Esophagus mucosa (tissue), 1 donor: ENCODE data around the gene RALGPS1. TPM values are rescaled to one million over a fixed set of nuclear protein-coding genes. Genes with fewer than 3 reads are reported as not detected.

Experiments used
- ATAC-seq: fragments of 200-7000 bp; cut with Tn5 transposase; one replicate; pipeline ENCODE4 v1.9.1; 2020
- total RNA-seq: library from RNA; stranded (reverse); gene quantifications from one replicate; pipeline ENCODE4 v1.2.4, GENCODE V29; 2023
- donor health status: DM: yes; HTN: yes; CAD: no.

Gene RALGPS1
- total RNA-seq, 1 donor from 2014 or later: 6.8 TPM

DNA sequence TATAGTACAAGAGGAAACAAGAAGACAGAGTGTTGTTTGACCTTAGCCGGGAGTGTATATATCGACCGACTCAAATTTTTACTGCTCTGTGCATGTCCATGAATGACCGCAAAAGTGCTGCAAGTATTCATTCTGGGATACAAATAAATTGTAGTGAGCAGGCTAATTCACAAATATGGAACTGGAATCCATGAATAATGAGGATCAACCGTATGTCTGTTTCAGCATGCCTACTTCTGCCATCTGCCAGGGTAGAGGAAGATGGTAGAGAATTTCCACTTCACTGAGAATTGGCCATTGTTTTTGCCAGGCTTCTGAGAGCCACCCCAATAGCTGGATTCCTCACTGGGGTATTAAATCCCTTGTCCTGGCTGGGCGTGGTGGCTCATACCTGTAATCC, 8.5 kb upstream of the RALGPS1 start:
- ATAC-seq: no peak

DNA sequence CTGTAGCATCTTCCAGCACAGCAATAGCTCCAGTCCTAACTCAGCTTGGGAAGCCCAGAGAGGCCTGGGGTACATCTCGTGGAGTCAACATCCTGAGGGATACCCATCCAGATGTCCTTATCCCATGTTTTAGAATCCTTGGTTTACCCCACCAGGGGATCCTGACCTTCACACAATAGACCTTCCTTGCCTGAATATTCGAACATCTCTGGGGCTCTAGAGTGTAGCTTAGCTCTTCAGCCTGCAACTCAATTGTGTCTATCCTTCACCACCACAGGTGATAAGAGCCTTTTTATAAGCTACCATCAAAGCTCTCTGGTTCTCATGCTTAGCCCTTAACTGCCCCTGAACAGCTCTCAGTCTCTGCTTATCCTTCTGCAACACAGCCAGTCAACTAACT, 7.5 kb upstream of the RALGPS1 start:
- no peak for ATAC-seq

DNA sequence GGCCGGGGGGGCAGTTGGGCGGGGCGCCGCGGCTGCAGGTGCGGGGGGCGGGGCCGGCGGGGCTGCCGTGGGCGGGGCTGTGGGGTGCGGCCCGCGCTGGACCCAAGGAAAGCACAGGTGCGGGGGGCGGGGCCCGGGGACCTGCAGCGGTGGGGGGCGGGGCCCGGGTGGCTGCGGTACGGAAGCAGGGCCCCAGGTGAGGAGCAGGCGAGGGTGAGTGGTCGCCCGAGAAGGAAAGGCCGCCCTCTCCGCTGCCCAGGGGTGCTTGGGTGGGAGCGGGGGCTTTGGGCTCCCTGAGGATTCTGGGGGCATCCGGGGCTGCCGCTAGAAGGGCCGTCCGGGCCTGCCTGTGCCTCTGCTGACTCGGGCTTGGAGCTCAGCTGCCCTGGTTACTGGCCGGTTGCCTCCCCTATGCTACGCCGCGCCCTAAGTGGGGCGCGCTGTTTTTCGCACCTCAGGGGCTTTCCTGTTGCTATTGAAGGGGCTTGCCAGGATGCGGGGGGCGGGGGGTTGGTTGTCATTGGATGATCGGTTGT, 767 bp downstream of the RALGPS1 start:
- peak; percentile 70 for ATAC-seq

DNA sequence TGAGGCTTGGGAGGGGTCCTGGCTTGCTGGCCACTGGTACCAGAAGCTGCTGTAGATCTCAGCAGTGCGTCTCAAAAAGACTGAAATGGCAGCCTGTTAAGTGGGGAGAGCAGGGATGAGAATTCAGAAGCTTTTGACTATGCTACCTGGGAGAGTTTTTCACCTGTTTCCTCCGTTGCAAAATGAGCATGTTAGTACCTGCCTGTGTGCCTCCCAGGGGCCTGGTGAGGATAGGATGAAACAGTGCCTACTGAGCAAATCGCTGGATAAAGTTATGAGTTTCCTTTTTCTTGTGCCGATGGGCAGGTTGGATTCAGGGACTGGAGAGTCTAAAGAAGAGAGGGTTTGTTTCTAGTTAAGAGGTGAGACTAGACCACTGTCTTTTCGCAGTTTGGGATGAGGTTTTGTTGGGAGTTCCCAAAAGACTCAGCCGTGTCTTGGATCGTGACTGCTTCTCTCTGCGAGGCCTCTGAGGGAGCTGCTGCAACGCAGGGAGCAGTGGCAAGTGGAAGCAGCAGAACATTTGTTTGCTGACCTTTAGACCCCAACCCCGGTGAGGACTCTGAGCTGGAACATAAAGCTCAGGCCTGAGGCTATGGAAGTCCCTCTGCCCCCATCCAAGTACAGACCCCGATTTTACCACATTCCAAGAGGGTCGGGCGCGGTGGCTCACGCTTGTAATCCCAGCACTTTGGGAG, 1.4 kb downstream of the RALGPS1 start:
- ATAC-seq: peak; percentile 31

DNA sequence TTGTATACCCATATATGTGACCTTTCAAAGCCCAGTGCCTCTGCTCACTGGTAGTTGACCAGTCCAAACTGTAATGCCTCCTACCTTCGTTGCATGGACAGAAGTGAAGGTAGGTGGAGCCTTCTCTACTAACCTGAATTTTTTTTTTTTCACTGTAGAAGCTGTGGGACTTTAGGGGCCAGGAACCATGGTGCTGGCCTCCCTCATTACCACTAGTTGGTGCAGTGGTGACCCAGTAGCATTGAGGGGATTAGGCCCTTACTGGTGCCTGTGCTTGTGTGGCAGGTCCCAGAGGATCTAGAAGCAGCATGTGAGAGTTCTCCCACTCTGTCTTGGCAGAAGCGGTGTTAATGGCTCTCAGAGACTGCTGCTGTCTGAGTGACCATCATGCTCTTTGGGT, 2.3 kb downstream of the RALGPS1 start:
- no peak for ATAC-seq

DNA sequence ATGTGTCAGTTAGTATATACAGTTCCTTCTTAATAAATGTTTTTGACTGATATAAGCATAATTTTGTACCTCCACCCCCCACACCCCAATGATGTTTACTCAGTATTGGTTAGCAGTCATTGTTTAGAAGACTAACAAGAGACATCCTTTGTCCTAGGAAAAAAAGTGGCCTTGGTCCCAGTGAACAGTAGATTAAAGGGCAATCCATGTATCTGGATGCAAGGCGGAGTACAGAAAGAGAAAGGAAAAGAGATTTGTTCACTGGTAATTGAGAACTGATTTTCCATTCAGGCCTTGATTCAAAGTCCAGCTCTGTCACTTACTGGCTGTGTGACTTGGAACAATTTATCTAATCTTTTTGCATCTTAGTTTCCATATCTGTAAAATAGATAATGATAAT, 4.6 kb downstream of the RALGPS1 start:
- no peak for ATAC-seq

DNA sequence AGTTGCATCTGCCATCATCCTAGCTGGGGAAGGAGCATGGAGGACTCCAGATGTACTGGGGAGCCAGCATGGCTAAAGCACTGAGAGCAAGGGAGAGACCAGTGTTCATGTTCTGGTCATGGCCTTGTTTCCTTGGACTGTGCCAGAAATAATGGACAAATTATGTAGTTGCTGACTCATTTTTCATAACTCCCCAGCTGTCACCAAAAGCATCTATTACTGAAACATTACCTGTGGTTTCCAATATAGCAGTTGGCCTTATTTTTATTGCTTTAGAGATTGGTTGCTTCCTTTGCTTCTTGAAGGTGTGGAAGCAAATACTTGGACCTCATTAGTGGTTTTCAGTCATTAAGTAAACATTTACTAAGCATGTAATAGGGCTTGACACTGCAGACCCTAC, 11.3 kb downstream of the RALGPS1 start:
- ATAC-seq: no peak

DNA sequence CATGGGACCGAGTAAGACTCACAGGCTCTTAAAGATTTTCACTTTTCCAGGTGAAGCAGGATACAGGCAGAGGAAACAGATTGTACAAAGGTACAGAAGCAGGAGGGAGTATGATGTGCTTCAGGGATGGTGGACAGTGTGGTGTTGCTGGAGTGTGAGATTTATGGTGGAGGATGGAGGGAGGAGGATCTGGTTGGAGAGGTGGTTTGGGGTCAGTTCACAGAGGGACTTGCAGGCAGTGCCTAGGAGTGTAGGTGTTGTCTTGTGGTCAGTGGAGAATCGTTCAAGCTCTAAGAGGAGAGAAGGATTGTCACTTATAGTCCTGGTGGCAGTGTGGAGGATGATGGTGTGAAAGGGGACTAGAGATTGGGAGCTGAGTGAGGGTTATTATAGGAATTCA, 11.8 kb downstream of the RALGPS1 start:
- ATAC-seq: no peak

DNA sequence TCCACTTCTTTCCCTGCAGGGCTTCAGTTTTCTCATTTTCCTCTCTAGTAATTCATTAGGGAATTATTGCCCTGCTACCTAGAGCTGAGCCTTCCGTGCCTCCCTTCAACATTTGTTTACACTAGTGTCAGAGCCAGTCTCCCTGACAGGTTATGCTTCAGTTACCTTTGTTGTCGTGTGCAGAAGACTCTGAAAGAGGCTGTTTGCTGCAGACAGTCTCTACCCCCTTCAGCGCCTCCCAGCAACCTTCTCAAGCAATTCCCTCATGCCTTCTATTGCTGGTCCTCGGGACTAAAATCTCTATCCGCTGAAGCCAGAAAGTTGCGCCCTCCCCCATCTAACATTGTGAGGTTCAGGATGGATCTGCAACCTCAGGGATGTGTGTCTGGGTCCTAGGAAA, 12.8 kb downstream of the RALGPS1 start:
- ATAC-seq: no peak

DNA sequence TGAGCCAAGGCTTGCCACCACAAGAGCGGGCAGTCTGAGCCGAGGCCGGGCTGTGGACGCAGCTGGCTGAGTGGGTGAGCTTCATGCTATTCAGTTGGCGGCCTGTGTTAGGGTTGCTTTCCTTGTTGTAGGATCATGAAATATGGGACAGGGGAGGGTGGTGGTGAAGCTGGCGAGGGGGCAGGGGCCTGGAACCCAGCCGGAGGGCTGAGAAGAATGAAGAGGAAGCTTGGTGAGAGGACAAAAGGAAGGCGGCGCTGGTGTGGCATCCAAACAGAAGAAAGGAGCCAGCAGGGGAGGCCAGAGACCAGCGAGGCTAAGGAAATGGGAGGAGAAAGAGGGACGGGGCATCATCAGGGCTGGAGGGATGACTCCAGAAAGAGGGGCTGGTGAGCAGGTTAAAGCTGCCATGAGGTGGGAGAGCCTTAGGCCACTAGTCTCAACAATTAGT, 18.3 kb downstream of the RALGPS1 start:
- no peak for ATAC-seq

DNA sequence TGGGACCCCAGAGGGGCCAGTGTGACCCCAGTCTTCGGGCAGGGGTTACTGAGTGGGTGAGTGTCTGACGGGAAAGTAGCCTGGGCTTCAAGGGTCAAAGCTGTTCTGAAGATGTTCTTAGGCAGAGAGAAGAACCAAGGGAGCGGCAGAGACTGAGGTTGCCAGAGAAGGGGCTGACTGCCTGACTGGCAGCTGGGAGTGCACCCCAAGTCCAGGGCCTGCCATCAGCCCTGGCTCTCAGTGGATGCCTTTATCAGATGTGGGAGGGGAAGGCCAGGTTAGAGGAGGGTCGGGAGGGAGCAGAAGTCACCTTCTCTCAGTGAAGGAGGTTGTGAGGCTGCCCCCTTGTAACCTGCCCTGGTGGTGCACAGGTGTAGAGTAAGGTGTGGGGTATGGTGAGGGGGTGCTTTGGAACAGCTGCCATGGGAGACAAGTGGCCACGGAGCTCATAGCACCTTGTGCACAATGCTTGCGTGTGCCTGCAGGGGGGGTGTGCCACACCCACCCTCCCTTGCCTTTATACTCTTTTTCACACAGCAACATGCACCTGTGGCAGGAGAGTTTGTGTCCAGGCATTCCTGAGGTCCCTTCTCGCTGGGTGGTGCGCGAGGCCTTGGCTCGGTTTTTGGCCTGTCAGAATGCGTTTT, 18.9 kb downstream of the RALGPS1 start:
- no peak for ATAC-seq

DNA sequence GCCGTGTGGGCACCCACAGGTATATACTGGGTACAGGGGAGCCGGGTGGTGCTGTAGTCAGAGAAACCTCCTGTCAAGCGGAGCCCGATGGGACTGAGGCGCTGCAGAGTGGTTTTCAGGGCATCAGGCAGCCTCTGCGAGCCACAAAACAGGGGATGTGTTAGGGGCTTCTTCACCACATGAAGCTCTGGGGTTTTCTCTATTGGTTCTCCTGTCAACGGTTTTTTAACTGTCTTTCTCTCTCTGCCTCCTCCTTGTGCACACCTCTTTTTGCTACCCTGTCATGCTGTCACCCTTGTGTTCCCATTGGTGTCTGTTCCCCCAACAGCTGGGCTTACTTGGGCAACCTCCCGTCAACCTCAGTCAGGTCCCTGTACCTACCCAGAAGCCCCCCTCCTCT, 19.9 kb downstream of the RALGPS1 start:
- ATAC-seq: no peak

DNA sequence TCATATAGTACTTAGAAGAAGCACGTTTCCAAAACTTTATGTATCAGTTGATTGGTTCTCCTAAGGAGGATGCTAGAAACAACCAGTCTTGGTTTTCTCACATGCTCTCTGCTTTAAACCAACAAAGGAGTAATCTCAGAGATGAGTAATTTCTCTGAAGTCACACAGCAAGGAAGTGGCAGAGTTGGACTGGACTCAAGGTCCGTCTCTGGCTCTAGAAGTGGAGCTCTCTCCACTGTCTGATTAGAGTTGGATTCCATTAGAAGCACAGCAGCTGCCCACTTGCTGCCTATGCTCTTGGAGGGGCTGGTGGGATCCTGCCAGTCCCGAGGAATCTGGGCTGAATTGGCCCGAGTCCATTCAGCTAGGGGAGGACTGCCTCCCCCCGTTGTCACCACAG, 21.0 kb downstream of the RALGPS1 start:
- ATAC-seq: no peak

DNA sequence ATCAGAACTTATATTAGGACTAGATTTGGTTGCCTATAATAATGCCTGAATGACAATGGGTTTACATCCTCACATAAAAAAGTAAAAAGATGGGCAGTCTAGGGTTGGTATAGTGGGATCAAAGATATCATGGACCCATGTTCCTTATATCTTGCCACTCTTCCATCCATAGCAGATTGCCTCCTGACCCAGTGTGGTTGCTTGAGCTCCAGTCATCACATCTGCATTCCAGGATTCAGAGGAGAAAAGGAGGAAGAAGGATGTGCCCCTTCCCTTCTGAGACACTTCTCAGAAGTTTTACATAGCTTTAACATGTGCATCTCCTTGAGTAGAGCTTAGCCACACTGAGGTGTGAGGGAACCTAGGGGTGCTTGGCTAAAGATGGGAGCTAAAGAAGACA, 22.9 kb downstream of the RALGPS1 start:
- no peak for ATAC-seq

DNA sequence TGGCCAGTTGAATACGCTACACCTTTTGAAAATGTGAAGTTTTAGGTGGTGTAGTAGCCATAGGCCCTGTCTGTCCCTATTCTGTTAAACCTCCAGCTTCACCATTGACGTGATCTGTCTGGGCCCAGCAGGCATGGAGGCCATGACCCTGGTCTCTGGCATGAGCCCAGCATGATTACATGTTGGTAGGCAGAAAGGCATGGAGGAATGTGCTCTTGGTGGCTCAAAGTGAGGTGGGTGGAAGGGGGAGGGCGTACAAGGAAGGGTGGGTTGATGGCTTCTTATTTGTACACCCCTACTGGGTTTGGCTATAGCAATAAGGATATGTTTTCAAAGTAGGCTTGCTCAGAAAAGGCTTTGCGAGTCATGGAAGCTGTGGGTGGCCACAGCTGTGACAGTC, 23.7 kb downstream of the RALGPS1 start:
- ATAC-seq: no peak

DNA sequence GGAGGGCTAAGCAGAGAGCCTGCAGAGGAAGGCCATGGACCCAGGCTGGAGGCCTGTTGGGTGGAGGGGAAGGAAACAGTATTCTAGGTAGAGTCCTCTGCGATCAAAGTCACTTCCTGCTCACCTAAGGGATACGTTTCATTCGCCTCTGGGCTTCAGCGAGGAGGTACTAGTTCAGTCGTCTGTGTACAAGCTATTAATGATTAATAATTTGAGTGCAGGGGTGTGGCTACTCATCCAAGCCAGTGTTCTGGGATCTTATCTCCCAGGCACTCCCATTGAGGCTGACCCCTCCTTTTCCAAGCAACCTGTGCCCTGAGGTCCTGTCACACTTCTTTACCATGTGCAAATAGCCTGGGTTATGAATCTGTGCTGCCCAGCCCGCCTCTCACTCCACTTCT, 25.2 kb downstream of the RALGPS1 start:
- ATAC-seq: no peak

DNA sequence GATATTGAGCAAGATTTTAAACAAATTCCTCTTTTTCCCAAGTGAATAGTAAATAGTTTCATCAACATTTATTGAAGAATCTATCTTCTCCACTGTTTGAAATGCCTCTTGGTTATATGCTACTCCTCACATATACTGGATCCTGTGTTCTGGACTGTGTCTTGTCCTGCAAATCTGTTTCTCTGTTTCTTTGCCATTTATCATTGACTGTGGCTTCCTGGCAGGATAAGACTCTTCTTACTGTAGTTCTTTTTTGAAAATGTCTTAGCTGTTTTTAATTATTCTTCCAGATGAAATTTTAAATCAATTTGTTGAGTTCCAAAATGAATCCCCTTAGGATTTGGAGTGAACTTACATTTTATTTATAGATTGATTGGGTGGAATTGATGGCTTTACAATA, 27.8 kb downstream of the RALGPS1 start:
- ATAC-seq: no peak

DNA sequence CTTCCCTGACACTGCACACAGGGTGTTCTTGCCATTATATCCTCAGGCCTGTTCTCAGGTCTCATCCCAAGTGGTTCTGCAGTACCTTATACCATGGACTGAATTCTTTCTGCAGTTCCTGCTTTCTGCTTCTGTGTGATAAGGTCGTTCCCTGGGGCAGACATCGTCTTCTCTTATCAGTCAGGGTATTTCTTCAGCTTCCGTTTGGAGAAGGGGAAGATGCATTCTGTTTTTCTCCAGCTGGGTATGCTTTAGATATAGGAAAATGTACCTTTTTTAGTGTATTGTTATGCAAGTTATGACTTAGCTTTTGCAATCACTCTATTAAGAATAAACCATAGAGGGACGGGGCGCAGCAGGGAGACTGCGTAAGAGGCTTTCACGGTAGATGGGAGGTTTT, 31.1 kb downstream of the RALGPS1 start:
- ATAC-seq: no peak

DNA sequence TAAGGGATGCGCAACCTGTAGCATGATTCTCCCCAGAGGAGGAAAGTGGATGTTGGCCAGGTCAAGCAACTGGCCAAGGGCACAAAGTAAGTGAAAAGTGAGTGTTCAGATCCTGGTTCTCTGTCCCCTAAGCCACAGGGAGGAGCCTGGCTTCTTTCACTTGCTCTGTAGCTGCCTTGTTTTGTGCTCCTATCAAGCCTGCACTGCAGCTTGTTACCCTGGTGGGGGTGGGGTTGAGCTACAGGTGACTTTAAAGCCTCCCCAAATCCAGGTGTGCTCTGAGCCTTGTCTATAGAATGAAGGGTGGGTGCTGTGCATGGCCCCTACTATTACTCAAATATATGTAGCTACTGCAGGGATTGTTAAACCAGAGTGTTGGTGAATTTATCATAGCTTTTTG, 32.9 kb downstream of the RALGPS1 start:
- ATAC-seq: peak; percentile 69

DNA sequence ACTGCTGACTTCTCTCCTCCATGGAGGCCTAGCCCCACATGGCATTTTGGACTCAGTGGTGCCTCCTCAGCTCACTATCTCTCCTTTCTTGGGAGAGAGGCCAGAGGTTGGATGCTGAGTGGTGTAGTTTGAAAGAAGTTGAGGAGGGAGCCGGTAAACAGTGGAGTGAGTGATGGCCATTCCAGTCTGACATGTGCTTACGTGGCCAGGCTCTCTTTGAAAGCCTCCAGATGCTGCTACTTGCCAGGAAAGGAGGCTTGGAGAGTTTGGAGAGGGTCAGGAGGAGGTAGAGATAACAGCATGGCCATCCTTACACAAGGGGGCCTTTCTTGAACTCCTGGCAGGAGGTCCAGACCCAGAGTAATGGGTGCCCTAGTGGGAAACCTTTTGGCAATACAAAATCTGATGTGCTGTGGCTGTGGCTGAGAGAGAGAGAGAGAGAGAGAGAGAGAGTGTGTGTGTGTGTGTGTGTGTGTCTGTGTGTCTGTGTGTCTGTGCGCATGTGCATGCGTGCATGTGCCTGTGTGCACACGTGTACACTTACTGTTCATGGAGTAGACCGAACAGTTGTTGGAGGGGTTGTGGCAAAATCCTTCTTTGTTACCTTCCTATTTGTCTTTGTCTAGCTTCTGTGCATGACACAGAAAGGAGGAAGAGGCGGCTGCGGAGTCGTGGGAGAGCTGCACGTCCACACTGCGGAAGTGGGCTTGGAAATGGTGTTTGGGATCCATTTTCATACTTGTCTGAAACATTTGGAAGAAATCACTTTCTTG, 37.8 kb downstream of the RALGPS1 start:
- no peak for ATAC-seq

DNA sequence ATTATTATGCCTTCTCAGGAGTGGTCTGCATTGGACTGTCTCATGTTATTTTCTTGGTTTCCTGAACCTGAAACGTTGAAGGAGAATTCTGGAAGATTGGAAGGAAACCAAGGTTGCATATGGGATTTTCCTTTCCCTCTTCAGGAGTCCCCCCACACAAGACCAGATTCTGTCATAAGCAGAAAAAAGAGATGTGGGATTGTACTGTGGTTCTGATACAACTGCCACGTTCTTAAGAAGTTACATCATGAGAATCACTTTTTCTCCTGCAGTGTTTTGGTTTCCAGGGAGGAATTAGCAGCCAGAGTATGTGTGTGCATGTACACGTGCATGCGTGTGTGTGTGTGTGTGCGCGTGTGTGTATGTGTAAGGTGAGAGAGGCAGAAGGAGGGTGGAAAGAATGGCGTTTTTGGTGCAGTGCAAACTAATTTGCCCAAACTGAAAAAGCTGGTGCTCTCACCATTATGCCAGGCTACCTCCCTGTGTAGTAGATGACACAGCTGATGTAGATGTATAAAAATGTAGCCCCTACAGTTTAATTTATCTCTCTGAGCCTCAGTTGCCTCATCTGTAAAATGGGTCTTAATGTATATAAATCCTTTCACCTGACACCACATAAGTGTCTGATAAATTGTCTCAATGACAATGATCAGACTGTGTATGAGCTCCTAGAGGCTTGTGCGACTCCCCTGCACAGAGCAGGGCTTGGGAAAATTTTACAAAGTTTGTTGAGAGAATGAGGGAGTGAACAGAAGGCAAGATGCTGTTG, 38.6 kb downstream of the RALGPS1 start:
- no peak for ATAC-seq

DNA sequence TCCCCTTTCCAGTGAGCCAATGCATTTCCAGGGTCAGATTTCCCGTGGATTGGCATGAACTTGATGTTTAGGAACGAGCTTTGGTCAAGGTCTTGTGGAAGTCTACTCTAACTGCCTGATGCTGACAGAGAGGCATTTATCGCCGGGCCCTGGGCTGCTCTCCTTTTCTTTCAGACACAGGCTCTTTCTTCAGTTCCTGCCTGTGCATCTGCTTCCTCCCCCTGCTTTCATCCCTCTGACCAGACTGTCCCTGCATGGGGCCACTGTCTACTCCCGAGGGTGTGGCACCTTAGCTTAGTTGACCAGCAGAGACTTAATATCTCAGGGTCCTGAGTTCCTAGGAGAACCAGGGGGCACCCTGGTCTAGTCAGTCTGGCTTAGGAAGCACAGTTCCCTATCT, 41.2 kb downstream of the RALGPS1 start:
- ATAC-seq: no peak
